HL-60/S4 (cell line): ENCODE data around the gene PNPLA4.

Experiments
- in situ Hi-C: fragments of 300-500 bp; cut with MboI; formaldehyde crosslinking; loops from 2 replicates; pipeline ENCODE4 v1.14.3; 2022; ENCODE audit warnings: low sequenced_read_pairs

PNPLA4 gene

GRCh38 chrX:7927259-7928167, at the start of gene PNPLA4:
TSS of gene PNPLA4 (minus strand) at chrX:7927413. CDS start at chrX:7926119, 1,294 bp downstream.
- in situ Hi-C loops: no loop called here

DNA sequence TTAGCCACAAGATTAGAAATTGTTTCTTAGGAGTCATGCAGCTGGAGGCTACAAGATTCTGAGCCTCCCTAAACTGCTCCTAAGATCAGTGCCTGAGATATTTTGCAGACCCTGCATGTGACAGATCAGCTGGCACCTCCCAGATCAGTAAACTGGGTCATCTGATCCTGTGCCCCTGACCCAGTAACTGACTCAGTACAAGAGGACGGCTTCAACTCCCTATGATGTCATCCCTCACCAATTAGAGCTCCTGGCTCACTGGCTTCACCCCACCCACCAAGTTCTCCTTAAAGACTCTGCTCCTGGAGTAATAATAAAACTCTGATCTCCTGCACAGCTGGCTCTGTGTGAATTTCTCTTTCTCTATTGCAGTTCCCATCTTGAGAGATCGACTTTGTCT, 45.4 kb upstream of the PNPLA4 start:
- in situ Hi-C loops: no loop called here

DNA sequence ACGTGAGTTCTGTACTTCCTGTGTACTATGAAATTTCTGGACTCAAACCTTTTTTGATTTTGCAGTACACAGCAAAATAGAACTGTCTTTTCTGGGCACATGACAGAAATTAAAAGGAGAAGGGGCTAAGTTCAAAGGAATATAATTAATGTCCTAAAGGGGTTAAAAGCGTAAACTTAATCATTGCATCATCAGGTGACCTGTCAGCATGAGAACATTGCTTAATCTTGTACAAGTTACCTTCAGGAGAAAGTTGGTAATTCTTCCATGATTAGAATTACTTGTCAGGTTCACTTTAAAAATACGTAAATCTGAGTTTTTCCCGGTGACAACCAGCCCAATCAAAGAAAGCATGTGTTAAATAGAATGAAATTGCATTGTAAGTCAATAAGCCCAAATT, 43.2 kb upstream of the PNPLA4 start:
- in situ Hi-C loops: no loop called here

DNA sequence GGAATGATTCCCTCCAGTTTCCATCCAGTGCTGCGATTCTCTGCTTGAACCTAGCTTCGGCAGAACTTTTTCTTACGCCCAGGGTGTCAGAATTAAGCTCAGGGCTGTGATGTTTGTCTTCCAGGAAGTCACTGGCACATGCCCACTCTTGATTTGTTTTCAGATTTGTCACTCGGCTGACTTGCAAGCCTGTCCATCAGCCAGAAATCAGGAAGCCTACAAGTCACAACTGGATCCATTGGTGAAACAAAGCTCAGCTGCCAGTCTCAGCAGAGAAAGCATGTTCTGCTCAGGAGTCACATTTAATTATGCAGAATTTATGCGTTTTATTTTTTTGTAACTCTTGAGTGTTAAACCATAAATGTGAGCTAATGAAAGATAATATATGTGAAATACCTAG, 38.2 kb upstream of the PNPLA4 start:
- in situ Hi-C loops: no loop called here

- in situ Hi-C loops: no loop called here
Measured at GRCh38 chrX:7960246-7960645, 33.0 kb upstream of the PNPLA4 start.

DNA sequence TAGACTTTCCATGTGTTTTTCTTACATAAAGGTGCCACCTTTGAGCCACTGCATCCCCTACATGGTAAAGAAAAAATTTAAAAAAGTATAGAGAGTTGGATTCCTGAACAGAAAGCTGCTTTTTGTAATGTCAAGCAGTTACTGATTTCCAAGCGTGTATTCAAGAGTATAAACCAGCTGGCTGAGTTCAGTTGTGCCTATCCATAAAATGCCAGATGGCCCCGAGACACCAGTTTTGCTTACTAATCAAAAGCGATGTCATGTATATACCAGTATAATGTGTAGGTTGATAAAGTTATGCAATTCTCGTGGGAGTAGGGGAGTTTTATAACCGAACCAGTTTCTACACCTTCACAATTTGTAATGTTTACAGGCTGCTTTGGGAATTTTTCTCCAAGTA, 26.2 kb upstream of the PNPLA4 start:
- in situ Hi-C loops: no loop called here

DNA sequence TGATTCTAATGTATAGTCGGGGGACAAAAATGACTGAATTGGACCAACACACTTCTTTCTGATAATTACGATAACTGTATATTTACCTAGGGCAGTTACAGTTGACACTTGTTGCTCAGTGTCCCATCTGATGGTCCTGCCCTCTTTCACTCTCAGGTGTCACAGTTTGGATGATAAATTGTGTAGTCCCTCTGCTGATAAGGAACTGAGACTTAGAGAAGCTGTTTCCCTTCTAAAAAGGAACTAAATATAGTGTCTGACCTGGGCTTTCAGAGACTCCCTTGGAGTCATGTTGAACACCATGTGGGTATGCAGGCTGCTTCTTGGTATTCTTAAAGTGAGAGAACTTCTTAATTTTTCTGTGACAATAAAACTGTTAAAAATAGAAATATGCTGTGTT, 23.7 kb upstream of the PNPLA4 start:
- in situ Hi-C loops: no loop called here

GRCh38 chrX:7948483-7948882, 21.3 kb upstream of the PNPLA4 start:
- in situ Hi-C loops: no loop called here

GRCh38 chrX:7946960-7947359, 19.7 kb upstream of the PNPLA4 start:
- in situ Hi-C loops: no loop called here

- in situ Hi-C loops: no loop called here
Measured at GRCh38 chrX:7943600-7944245, 16.5 kb upstream of the PNPLA4 start.

DNA sequence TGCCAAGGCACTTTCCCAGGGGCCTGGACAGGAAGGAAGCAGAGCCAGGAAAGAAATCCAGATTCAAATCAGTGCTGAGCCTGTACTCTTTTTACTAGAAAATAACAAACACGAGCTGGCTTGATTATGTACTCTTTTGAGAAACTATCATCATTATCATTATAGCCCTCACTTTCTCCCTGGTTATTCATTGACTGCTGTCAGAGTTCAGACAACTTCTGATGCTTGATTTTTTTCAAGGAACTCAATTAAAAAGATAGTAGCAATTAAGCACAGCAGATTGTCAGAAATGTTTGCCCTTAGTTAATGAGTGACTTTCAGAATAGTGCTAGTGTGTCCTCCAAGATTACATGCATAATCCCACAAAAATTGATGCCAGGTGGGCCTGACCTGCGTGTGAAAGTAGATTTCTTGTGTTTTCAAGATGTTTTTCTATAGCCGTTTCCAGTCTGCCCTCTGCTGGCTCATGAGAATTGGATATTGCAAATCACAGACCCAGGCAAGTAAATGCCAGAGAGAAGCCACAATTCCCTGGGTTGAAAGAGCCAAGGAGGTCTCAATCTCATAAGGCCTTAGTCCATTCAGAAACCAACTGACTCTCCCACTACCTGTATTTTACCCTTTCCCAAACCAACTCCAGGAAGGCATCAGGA, 14.3 kb upstream of the PNPLA4 start:
- in situ Hi-C loops: no loop called here

- in situ Hi-C loops: no loop called here
Measured at GRCh38 chrX:7934026-7934425, 6.8 kb upstream of the PNPLA4 start.

DNA sequence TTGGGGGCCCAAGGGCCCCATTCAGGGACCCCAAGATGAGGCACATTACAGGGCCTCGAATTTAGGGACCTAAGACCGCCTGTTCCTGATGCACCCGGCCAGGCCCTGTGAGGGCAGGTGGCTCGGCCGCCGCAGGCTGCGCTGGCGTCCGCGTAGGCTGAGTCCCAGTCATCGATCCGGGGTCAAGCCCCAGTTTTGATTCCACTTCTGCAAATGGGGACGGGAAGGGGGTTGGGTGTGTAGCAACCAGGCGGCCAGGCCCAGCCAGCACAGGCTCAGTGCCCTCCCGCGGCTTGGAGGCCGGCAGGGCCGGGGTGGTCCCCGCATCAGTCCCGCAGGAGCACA, 327 bp downstream of the PNPLA4 start:
- in situ Hi-C loops: no loop called here

GRCh38 chrX:7926501-7926900, 712 bp downstream of the PNPLA4 start:
- in situ Hi-C loops: no loop called here

DNA sequence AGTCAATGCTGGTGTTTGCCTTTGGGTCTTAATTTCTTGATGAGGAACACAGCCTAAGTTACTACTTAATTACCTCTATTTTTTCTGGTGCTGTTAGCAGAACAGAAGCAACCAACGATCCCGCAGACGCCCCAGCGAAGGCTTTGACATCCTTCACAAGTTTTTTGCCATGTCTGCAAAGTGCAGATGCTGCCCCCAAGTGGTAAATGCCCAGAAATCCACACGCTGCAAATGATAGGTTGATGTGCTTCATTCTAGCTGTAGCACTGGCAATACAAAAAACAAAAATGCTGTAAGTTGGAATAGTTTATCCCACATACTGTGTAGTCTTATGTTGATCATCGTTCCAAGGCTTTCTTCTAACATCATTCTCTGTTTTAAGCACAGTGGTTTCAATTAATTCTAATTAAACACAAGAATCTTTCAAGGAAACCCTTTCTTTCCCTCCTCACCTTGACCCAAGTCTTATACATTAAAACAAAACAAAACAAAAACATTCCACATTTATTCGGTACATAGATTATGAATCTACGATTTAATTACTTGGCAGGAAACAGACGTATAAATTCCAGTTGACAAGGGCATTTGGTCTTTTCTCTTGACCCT, 1.2 kb downstream of the PNPLA4 start:
- in situ Hi-C loops: no loop called here

DNA sequence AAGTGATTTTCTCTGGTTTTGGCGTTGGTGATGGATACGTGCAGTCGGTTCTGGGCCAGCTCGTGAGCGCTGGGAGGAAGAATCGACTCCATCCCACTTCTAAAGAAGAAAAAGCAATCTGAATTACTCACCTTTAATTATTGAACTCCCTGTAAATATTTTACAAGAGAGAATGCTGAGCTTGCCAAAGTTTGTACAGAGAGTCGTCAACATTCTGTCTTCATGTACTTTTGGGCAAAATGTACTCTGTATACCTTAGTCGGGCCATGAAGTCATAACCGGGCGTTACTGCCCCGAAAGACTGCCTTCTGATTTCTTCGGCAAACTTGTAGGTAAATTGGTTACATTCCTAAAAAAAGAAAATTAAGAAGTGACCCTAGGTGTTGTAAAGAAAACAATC, 5.5 kb downstream of the PNPLA4 start:
- in situ Hi-C loops: no loop called here

GRCh38 chrX:7908821-7909220, 18.4 kb downstream of the PNPLA4 start:
- in situ Hi-C loops: no loop called here

DNA sequence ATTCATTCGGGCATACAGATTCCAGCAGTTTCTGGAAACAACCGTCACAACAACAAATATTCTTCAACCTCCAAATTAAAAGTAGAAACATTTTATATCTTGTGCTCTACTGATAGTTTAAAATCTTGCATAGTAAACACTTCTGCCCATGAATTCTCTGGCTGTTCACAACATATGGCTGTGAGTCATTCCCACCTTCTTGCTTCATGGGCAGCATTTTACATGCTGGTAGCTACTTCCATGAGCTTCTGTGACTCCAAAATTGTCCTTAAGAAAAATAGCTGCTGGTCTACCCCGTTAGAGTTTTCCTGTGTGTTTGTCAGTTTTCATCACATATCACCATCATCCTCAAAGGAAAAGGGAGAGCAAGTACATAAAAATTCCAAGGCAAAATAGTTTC, 22.7 kb downstream of the PNPLA4 start:
- in situ Hi-C loops: no loop called here

- in situ Hi-C loops: no loop called here
Measured at GRCh38 chrX:7891928-7892327, 35.3 kb downstream of the PNPLA4 start.

GRCh38 chrX:7889680-7890079, 37.5 kb downstream of the PNPLA4 start:
- in situ Hi-C loops: no loop called here

GRCh38 chrX:7889135-7889534, 38.1 kb downstream of the PNPLA4 start:
- in situ Hi-C loops: no loop called here

- in situ Hi-C loops: no loop called here
Measured at GRCh38 chrX:7876957-7877356, 50.3 kb downstream of the PNPLA4 start.
